ENCODE measurements around the gene ZNF25. TPM values are rescaled to one million over a fixed set of nuclear protein-coding genes. Genes with fewer than 3 reads are reported as not detected.

The ZNF25 gene
- total RNA-seq, 1 donor from 2014 or later = 7.6 TPM

Other genes starting within 250 kb of the ZNF25 start
- 7.9 and 9.3 TPM in 2 replicates for gene ZNF248, start 119.0 kb downstream of the ZNF25 start, total RNA-seq
- 17.8 and 19.0 TPM in 2 replicates for gene ZNF33A, start 34.0 kb upstream of the ZNF25 start, total RNA-seq
- gene ZNF37A, start 117.7 kb upstream of the ZNF25 start, total RNA-seq = 29.7 and 33.5 TPM in 2 replicates

Measured in activated CD4-positive, alpha-beta T cell treated with anti-CD3 and anti-CD28 coated beads, Interleukin-2, amount 10 ng/mL, durations not matched to agents 24 days and 14 days (primary cell).